NCI-H524 treated with DMSO at 0.1 percent for 48 hours (cell line): ENCODE data around the gene PDE9A.
A peak's percentile ranks its signal among the peaks of the same experiment; 100 is the strongest.

Source experiments
- DNase-seq: peaks from one replicate; lab custom pipeline; 2025; lab: John Stamatoyannopoulos, UW

The PDE9A gene

DNA sequence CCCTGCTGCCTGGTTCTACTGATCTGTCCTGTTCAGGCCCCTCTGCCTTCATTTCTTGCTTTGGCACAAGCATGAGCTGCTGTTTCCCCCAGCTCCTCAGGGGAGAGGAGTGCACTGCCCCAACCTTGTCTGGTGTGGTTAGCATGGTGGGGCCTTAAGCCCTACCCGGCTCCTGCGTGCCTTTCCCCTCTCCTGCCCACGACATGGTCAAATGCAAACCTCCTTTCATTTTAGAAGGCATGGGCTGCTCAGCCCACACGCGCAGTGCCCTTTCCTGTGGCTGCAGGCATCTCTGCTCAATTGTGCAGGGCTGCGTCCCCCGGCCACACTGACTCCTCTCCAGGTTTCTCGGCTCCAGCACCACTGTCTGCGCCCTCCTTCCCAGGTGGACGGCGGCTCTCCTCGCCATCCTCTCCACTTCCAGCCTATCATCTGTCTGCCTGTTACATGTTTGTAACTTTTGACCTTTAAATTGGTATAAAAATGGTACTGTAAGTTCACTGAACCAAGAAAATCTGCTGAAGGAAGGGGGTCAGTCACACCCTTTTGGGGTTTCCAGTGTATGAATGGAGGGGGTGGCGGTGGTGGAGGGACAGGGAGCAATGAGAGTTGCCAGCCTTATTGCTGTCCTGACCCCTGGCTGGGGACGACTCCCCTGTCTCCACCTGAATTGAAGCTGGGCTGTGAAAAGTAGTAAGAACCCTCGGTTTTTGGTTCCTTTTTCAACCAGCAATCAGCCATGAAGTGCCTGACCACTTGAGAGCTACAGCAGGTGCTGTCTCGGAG lies 5.1 kb downstream of the PDE9A start:
- no peak for DNase-seq

DNA sequence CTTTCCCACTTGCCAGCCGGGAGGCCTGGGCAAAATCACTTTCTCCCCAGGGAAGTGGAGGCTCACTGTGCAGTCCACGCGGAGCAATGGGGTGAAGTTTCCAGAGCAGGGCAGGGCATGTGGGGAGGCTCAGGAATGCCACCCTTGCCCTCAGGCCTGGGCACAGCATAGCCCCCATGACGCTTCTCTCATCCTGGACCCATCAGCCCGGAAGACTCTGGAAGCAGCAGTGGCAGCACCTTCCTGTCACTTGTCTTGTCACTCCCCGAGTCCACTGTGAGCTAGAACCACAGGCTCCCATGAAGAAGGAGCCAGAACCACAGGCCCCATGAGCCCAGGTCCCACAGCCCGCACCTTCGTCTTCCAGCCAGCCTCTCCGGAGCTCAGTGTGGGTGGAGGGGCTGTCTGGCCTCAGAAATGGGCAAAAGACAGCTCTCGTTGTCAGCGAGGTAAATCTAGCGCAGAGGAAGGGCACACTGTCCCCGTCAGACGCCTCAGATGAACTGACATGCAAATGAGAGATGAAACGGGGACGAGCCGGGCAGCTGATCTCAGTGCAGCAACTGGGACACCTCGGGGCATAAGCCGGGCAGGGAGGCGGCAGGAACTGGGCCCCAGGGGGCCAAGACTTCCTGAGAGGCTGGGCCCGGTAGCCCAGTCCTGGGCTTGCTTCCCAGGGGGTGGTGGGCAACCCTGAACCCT lies 6.1 kb downstream of the PDE9A start:
- no peak for DNase-seq

DNA sequence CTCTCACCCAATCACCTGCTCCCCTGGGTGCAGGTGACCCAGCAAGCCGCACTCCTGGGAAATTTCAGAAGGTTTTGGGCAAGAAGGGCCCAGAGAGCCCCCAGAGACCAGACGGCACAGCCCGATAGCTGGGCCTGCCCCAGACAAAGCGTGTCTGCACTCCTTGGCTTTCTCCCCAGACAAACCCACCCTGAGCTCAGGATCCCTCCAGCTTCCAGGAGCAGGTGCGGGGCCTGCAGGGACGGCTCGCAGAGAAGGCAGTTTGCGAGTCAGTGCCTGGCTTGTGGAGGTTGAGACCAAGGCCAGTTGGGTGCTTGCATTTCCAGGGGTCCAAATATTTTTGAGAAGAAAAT lies 6.7 kb downstream of the PDE9A start:
- no peak for DNase-seq

DNA sequence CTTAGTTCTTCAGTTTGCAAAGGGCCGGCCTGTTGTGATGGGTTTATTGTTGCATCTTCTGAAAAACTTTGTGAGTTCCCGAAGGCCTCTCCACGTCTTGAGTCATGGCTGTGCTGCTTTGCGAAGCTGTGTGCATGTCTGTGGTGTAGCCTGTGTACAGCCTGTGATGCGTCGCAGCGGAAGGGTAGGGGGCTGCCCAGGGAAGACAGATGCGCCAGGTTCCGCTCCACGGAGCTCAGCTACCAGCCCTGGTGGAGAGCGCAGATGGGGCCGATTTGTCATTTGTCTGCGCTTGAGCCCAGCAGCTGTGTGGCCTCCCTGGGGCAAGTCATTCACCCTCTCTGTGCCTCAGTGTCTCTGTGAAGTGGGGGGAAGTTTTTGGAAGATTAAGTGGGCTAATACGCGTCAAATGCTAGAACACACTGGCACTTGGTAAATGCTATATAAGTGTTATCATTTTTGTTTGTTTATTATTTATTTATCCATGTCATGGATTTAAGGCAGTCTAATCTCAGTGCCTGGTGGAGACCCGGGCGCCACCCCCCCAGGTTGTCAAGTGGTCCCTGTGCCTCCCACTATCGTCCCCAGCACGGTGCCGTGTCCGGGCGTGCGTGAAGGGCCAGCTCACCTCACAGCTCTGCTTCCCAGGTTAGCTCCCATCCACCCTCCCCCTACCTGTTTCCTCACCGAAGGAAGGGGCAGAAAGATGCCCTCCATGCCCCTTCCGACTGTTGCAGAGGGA lies 8.4 kb downstream of the PDE9A start:
- peak; percentile 68 for DNase-seq

- DNase-seq: no peak
Observed at GRCh38 chr21:42662430-42663199, 9.2 kb downstream of the PDE9A start.

- DNase-seq: no peak
Observed at GRCh38 chr21:42663200-42663750, 9.9 kb downstream of the PDE9A start.

GRCh38 chr21:42663860-42664535 lies 10.6 kb downstream of the PDE9A start:
- no peak for DNase-seq

DNA sequence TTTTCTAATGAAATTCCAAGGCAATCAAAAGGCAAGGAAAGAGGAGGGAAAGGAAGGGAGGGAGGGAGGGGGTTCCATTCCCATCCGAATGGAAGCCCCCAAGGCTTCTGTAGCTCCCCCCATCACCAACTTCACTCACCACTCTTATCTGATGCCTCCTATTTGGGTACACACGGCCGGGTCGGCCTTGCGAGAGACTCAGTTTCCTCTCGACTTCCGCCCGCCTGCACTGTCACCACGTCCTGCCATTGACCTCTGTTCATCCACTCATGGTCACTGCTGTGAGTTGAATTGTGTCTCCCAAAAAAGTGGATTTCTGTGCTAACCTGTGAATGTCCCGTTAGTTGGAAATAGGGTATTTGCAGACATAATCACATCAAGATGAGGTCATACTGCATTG lies 11.2 kb downstream of the PDE9A start:
- no peak for DNase-seq

GRCh38 chr21:42665026-42665425 lies 11.6 kb downstream of the PDE9A start:
- no peak for DNase-seq

GRCh38 chr21:42665484-42665883 lies 12.1 kb downstream of the PDE9A start:
- DNase-seq: no peak

GRCh38 chr21:42666023-42666747 lies 12.8 kb downstream of the PDE9A start:
- DNase-seq: peak; percentile 23

DNA sequence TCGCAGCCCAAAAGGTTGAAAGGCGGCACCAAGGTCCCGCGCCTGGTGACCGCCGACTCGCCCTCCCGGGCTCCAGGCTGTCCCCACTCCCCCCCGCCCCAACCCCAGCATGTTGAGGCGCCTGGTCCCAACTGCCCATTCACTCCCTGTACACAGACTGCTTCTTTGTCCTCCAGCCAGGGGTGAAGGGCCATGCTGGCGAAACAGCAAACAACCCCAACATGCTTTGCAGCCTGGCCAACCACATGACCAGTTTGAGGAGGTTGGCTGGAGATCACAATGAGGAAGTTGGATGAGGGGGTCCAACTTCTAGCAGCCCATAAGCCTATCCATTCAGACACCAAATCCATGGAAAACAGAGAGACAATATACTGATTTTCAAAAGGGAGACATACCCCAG lies 13.5 kb downstream of the PDE9A start:
- no peak for DNase-seq

GRCh38 chr21:42668298-42668992 lies 15.0 kb downstream of the PDE9A start:
- no peak for DNase-seq

- no peak for DNase-seq
Observed at GRCh38 chr21:42669041-42669440, 15.6 kb downstream of the PDE9A start.

- no peak for DNase-seq
Observed at GRCh38 chr21:42670058-42670880, 16.8 kb downstream of the PDE9A start.

GRCh38 chr21:42670884-42671283 lies 17.5 kb downstream of the PDE9A start:
- no peak for DNase-seq

DNA sequence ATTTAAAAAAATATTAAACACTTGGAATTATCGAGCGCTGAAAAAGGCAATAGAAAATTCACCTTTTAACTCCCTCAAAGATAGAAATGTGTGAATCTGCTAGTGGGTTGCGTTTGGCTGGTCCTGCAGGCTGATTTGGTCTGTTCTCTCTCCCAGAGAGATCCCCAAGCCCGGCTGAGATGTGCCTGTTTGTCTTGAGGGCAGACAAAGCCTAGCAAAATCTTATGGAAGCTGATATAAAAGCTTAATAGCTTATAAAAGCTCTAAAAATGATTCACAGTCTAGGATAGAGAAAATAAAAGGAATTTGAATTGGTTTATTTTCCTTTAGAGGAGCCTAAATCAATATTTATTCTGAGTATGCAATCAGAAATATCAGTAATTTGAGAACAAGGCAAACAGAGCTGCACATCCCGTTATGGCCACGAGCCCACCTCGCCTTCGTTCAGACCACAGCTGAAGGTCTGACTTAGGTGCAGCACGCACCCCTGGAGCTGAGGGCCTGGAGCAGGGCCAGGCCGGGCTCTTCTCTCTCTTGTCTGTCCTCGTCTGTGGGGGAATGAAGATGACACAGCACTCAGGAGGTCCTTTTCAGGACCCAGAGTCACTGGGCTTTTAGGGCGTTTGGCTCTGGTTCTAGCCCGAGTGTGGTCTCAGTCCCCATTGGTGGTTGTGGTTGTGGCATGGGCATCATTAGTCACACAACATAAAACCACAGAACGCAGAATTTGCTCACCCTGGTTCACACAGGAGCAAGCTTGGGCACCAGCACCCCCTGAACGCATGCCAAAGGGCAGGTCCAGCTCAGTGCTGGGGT lies 18.6 kb downstream of the PDE9A start:
- DNase-seq: no peak
